AG04449 (cell line): ENCODE measurements around the gene LRRC1.

Experiments
- CTCF ChIA-PET: fragments of 350-600 bp; formaldehyde crosslinking; extraction: SDS; loops from one replicate; lab custom pipeline; 2021; ENCODE audit warnings: antibody characterized with exemption; lab: Yijun Ruan, JAX
- POLR2A ChIA-PET: fragments of 400-600, 350-600 bp; formaldehyde crosslinking; extraction: SDS; loops from one replicate; lab custom pipeline; 2020; ENCODE audit warnings: antibody characterized with exemption, inconsistent platforms; lab: Yijun Ruan, JAX
- DNase-seq: peaks from one replicate; pipeline ENCODE4 v3.0.0-alpha.2; 2010; ENCODE audit warnings: low read depth, low spot score
- H3K4me3 ChIP-seq: 2 replicates; pipeline ENCODE4 v1.5.1; 2011; ENCODE audit warnings: low read depth, mild to moderate bottlenecking, control low read depth, low read length
- CTCF ChIP-seq: IDR thresholded peaks from one replicate; pipeline ENCODE4 v1.5.1; 2011; ENCODE audit warnings: mild to moderate bottlenecking, moderate library complexity, low read length, control low read depth, inconsistent platforms; ENCODE audit not compliant: insufficient read depth; ENCODE audit errors: missing control alignments

The LRRC1 gene

DNA sequence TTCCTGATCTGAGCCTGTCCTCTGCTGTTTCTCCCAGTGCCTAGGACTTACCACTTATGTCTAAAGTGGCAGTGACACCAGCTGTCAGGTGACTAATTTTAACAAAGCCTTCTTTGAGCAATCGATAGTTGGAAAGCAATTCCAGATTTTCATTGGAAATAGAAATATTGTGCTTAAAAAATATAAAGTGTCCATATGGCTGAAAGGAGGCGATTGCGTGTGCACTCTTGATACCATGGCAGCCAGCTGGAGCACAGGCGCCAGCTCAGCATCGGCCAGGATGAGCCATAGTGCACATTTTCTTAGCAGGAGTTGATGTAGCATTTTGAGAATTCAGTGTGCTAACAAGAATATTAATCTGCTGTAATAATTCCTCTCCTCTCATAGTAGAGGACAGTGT, 70.0 kb downstream of the LRRC1 start:
- no peak for DNase-seq
- no peak overlapping the region for H3K4me3 ChIP-seq
- ChIA-PET CTCF (no interaction called here), POLR2A (interaction anchor here (0.7 kb wide), 1 partner anchor 24 kb away, joined by 3 read pairs; no protein-coding TSS in a partner anchor)
- no peak for TF ChIP-seq CTCF

- CTCF ChIA-PET: interaction anchor here (1.4 kb wide), 1 partner anchor 138 kb away, joined by 3 read pairs; no protein-coding TSS in a partner anchor
- no peak overlapping the region for H3K4me3 ChIP-seq
- no peak for TF ChIP-seq CTCF
- no peak for DNase-seq
- POLR2A ChIA-PET: no interaction called here
These were observed 71.4 kb downstream of the LRRC1 start for GRCh38 chr6:53866226-53866625.

GRCh38 chr6:53868626-53869025, 73.8 kb downstream of the LRRC1 start:
- POLR2A ChIA-PET: no interaction called here
- no peak for TF ChIP-seq CTCF
- CTCF ChIA-PET: no interaction called here
- no peak for DNase-seq
- H3K4me3 ChIP-seq: no peak overlapping the region

GRCh38 chr6:53869964-53870363, 75.2 kb downstream of the LRRC1 start:
- TF ChIP-seq CTCF: no peak
- no peak overlapping the region for H3K4me3 ChIP-seq
- ChIA-PET CTCF (no interaction called here), POLR2A (no interaction called here)
- DNase-seq: no peak

DNA sequence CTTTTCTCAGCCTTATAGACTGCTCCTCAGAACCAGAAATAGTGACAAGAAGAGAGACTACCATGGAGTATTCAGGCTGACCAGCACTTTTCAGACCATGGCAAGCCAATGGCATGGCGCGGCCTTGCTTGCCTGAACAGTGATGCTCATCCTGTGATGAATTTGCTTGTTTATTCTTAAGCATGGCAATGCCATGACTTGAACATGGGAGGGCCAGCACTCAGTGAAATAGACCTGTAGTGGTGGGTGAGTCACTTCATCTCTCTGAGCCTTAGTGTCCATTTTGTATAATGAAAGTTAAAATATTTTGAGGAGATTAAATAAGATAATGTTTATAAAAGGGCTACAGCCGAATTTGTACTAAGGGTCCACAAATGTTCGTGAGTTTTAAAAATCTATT, 79.1 kb downstream of the LRRC1 start:
- H3K4me3 ChIP-seq: no peak overlapping the region
- no peak for DNase-seq
- ChIA-PET POLR2A (no interaction called here), CTCF (no interaction called here)
- TF ChIP-seq CTCF: no peak

- TF ChIP-seq CTCF: no peak
- ChIA-PET POLR2A (no interaction called here), CTCF (interaction anchor here (0.7 kb wide), 1 partner anchor 146 kb away, joined by 4 read pairs; no protein-coding TSS in a partner anchor)
- no peak for DNase-seq
- no peak overlapping the region for H3K4me3 ChIP-seq
These were observed 80.2 kb downstream of the LRRC1 start for GRCh38 chr6:53874964-53875363.
